ENCODE data around the gene ZNF784. TPM values are rescaled to one million over a fixed set of nuclear protein-coding genes. Genes with fewer than 3 reads are reported as not detected.

The ZNF784 gene
- total and polyA plus RNA-seq, 9 of the 15 experiments (the other 6 are each of a cell fraction or from before 2014, with no cell fraction given): 0.14 to 6.1 (median 2.1) TPM

- TF ChIP-seq, protein P1, sequence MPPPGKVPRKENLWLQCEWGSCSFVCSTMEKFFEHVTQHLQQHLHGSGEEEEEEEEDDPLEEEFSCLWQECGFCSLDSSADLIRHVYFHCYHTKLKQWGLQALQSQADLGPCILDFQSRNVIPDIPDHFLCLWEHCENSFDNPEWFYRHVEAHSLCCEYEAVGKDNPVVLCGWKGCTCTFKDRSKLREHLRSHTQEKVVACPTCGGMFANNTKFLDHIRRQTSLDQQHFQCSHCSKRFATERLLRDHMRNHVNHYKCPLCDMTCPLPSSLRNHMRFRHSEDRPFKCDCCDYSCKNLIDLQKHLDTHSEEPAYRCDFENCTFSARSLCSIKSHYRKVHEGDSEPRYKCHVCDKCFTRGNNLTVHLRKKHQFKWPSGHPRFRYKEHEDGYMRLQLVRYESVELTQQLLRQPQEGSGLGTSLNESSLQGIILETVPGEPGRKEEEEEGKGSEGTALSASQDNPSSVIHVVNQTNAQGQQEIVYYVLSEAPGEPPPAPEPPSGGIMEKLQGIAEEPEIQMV (tag; conservative IDR thresholded peaks at IDR 0.05; ENCODE audit: low read depth): no peak
- TF ChIP-seq NCOA4 (IDR thresholded peaks at IDR 0.05; ENCODE audit: partially characterized antibody) (no peak), DMBX1 (CRISPR knock-in tag; IDR thresholded peaks at IDR 0.05; ENCODE audit: borderline replicate concordance) (no peak), PTRF (tag; IDR thresholded peaks at IDR 0.05) (no peak), PPARD (CRISPR knock-in tag; IDR thresholded peaks at IDR 0.05) (no peak), CHD7 (IDR thresholded peaks at IDR 0.05; ENCODE audit: low read depth, low read length) (no peak), KHSRP (IDR thresholded peaks at IDR 0.05) (no peak), ZNF175 (CRISPR knock-in tag; IDR thresholded peaks at IDR 0.05; ENCODE audit: low read depth) (no peak), ZEB2 (IDR thresholded peaks at IDR 0.05) (no peak), ATF7 (IDR thresholded peaks at IDR 0.05) (no peak)
These were observed 44.4 kb downstream of the ZNF784 start (continued) for GRCh38 chr19:55579766-55580621.

Data from K562 (cell line).